ENCODE measurements around the gene PDCD1. TPM values are rescaled to one million over a fixed set of nuclear protein-coding genes. Genes with fewer than 3 reads are reported as not detected.

PDCD1 gene
- total RNA-seq, 1 experiment from 2014 or later: 0.22 TPM

DNA sequence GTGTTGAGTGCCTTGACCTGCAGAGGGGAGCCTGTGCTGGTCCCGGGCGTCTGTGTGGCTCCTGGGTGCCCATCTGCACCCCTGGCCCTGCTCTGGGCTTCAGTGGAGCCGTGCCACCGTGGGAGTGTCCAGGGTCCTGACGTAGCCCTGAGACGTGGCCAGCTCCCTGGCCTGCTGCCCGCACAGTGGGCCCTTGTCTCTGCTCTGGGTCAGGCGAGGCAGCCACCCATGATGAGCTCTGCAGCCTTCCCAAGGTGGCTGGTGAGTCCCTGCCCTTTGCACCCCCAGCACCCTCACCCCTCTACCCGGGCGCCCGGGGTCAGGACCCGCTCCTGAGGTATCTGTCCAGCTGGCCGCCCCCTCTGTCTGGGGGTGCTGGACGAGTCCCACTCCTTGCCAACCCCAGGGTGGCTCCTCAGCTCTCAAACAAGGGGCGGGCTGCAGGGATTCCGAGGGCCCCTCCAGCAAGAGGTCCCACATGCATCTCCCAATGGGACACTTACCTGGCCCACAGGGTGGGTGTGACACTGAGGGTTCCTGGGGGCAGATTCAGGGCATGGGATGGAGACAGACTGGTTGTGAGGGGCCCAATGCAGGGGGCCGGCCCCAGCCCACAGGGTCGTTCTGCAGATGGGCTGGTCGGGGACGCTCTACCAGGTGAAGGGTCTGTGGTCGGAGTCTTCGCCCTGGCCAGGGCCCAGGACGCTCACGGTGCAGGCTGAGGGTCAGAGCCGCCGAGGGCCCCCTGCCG lies 47.3 kb downstream of the PDCD1 start:
- intact Hi-C loops (cut with micrococcal nuclease): no loop called here
- H3K4me3 ChIP-seq (replicated peaks in 1 of 2; ENCODE audit: low read depth in 1 of 2, low read length in 2 of 2): no peak overlapping the region
- no peaks in the 10 kb centered on the region for H4K20me1 ChIP-seq (ENCODE audit: insufficient read depth)
- H3K9ac ChIP-seq (ENCODE audit: low read length): no peak overlapping the region
- no peaks in the 10 kb centered on the region for H3K79me2 ChIP-seq (ENCODE audit: insufficient read depth, low read length)
- BruUV-seq (replicated peaks): no TSS peak
- no peak for ATAC-seq
- ChIA-PET RAD21 (ENCODE audit: low non-redundant PET in 1 of 2, low total read pairs in 2 of 2, uncharacterized antibody in 2 of 2, unreplicated experiment in 2 of 2) (no interaction called here), POLR2A (no interaction called here), CTCF (no interaction called here)
- no peak for TF ChIP-seq POLR2AphosphoS5 (IDR thresholded peaks at IDR 0.05; ENCODE audit: low read depth, low read length)
- TF ChIP-seq ZNF274 (IDR thresholded peaks at IDR 0.05; ENCODE audit: low read depth, low read length): no peak
- TF ChIP-seq POLR2A (IDR thresholded peaks at IDR 0.05; ENCODE audit: borderline replicate concordance, extremely low read depth, insufficient read depth, insufficient read length): no peak
- TF ChIP-seq YY1 (IDR thresholded peaks at IDR 0.05; ENCODE audit: extremely low read depth, insufficient replicate concordance, low read depth, low read length): no peak
- no peak for TF ChIP-seq TCF7L2 (IDR thresholded peaks at IDR 0.05; ENCODE audit: borderline replicate concordance, extremely low read depth, insufficient read depth, insufficient read length)
- no peak for TF ChIP-seq JUND (IDR thresholded peaks at IDR 0.05)
- TF ChIP-seq, protein P1, sequence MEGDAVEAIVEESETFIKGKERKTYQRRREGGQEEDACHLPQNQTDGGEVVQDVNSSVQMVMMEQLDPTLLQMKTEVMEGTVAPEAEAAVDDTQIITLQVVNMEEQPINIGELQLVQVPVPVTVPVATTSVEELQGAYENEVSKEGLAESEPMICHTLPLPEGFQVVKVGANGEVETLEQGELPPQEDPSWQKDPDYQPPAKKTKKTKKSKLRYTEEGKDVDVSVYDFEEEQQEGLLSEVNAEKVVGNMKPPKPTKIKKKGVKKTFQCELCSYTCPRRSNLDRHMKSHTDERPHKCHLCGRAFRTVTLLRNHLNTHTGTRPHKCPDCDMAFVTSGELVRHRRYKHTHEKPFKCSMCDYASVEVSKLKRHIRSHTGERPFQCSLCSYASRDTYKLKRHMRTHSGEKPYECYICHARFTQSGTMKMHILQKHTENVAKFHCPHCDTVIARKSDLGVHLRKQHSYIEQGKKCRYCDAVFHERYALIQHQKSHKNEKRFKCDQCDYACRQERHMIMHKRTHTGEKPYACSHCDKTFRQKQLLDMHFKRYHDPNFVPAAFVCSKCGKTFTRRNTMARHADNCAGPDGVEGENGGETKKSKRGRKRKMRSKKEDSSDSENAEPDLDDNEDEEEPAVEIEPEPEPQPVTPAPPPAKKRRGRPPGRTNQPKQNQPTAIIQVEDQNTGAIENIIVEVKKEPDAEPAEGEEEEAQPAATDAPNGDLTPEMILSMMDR (IDR thresholded peaks at IDR 0.05 in 2 of 3, conservative IDR thresholded peaks at IDR 0.05 in 1 of 3; ENCODE audit: borderline replicate concordance in 1 of 3, insufficient read depth in 1 of 3, low read depth in 2 of 3, low read length in 2 of 3): no peak
- no peak for TF ChIP-seq ELF1 (IDR thresholded peaks at IDR 0.05; ENCODE audit: borderline replicate concordance, low read depth)
- no peak for TF ChIP-seq RAD21 (IDR thresholded peaks at IDR 0.05; ENCODE audit: low read depth)
- no peak for TF ChIP-seq EZH2phosphoT487 (IDR thresholded peaks at IDR 0.05; ENCODE audit: borderline replicate concordance)
- TF ChIP-seq EGR1 (IDR thresholded peaks at IDR 0.05; ENCODE audit: low read depth): no peak
- TF ChIP-seq, protein P2, sequence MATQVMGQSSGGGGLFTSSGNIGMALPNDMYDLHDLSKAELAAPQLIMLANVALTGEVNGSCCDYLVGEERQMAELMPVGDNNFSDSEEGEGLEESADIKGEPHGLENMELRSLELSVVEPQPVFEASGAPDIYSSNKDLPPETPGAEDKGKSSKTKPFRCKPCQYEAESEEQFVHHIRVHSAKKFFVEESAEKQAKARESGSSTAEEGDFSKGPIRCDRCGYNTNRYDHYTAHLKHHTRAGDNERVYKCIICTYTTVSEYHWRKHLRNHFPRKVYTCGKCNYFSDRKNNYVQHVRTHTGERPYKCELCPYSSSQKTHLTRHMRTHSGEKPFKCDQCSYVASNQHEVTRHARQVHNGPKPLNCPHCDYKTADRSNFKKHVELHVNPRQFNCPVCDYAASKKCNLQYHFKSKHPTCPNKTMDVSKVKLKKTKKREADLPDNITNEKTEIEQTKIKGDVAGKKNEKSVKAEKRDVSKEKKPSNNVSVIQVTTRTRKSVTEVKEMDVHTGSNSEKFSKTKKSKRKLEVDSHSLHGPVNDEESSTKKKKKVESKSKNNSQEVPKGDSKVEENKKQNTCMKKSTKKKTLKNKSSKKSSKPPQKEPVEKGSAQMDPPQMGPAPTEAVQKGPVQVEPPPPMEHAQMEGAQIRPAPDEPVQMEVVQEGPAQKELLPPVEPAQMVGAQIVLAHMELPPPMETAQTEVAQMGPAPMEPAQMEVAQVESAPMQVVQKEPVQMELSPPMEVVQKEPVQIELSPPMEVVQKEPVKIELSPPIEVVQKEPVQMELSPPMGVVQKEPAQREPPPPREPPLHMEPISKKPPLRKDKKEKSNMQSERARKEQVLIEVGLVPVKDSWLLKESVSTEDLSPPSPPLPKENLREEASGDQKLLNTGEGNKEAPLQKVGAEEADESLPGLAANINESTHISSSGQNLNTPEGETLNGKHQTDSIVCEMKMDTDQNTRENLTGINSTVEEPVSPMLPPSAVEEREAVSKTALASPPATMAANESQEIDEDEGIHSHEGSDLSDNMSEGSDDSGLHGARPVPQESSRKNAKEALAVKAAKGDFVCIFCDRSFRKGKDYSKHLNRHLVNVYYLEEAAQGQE (IDR thresholded peaks at IDR 0.05; ENCODE audit: low read depth): no peak
- TF ChIP-seq CEBPB (IDR thresholded peaks at IDR 0.05; ENCODE audit: low read depth): no peak
- no peak for TF ChIP-seq ZFX (IDR thresholded peaks at IDR 0.05)
- no peak for TF ChIP-seq SRF (IDR thresholded peaks at IDR 0.05; ENCODE audit: low read depth)
- TF ChIP-seq FOSL1 (IDR thresholded peaks at IDR 0.05; ENCODE audit: low read depth): no peak
- H3K4me2 ChIP-seq (ENCODE audit: low read length): no peak overlapping the region
- H2AFZ ChIP-seq (ENCODE audit: low read depth, low read length, poor library complexity, severe bottlenecking): no peak overlapping the region
- no peaks in the 10 kb centered on the region for H3K9me2 ChIP-seq (ENCODE audit: insufficient read depth)
- no peak for DNase-seq (ENCODE audit: low read depth, low spot score)
- no peaks in the 10 kb centered on the region for H3K4me1 ChIP-seq (ENCODE audit: control insufficient read depth in 1 of 2, insufficient read depth in 2 of 2, low read length in 2 of 2)
- no peaks in the 10 kb centered on the region for H3K9me3 ChIP-seq (ENCODE audit: control insufficient read depth in 1 of 2, insufficient read depth in 1 of 2, low read depth in 1 of 2, low read length in 2 of 2)
- no peaks in the 10 kb centered on the region for H3K27me3 ChIP-seq (ENCODE audit: insufficient read depth, low read length)
- H3K27ac ChIP-seq (ENCODE audit: low read depth, low read length): no peak overlapping the region
- no peaks in the 10 kb centered on the region for H3K36me3 ChIP-seq (ENCODE audit: control insufficient read depth in 1 of 2, insufficient read depth in 2 of 2, low read length in 2 of 2)

Data from HCT116 (cell line).